Gastroesophageal sphincter (tissue), 4 donors: ENCODE measurements around the gene GNAO1. TPM values are rescaled to one million over a fixed set of nuclear protein-coding genes. Genes with fewer than 3 reads are reported as not detected.

Experiments
- ATAC-seq: fragments of 150-250 bp; one replicate; pipeline ENCODE4 v1.9.1; 2016; ENCODE audit warnings: mild to moderate bottlenecking, moderate library complexity
- H3K27ac ChIP-seq, 4 donors: fragments of 200-600 bp; sonication (generic) in 3 of 4; 1 replicate in 3 of 4; 2 replicates in 1 of 4; pipeline ENCODE4 v1.5.1; 2016 to 2019
- H3K27me3 ChIP-seq: fragments of 200-600 bp; sonication (generic); one replicate; pipeline ENCODE4 v1.5.1; 2019
- H3K36me3 ChIP-seq, 2 donors: fragments of 200-600 bp; sonication (generic); one replicate each; pipeline ENCODE4 v1.5.1; 2019; ENCODE audit warnings: control low read depth in 1 of 2
- H3K4me1 ChIP-seq, 3 donors: fragments of 200-600 bp; sonication (generic); 1 replicate in 2 of 3; 2 replicates in 1 of 3; pipeline ENCODE4 v1.5.1; 2016 to 2019; ENCODE audit warnings: control low read depth in 2 of 3
- H3K4me3 ChIP-seq, 2 donors: fragments of 200-600 bp; sonication (generic); one replicate each; pipeline ENCODE4 v1.5.1; 2019; ENCODE audit warnings: mild to moderate bottlenecking in 1 of 2, moderate library complexity in 1 of 2
- H3K9me3 ChIP-seq, 3 donors: fragments of 200-600 bp; sonication (generic); one replicate each; pipeline ENCODE4 v1.5.1; 2017 to 2019; ENCODE audit warnings: control low read depth in 2 of 3
- EP300 ChIP-seq: sonication (generic); formaldehyde crosslinking; IDR thresholded peaks from one replicate; pipeline ENCODE4 v1.6.1; 2017; ENCODE audit warnings: antibody characterized with exemption, mild to moderate bottlenecking
- POLR2A ChIP-seq, 2 donors: fragments of 450-650 bp; IDR thresholded peaks; one replicate each; pipeline ENCODE4 v1.6.1; 2017; ENCODE audit warnings: antibody characterized with exemption in 2 of 2, mild to moderate bottlenecking in 2 of 2, moderate library complexity in 1 of 2
- POLR2AphosphoS5 ChIP-seq: sonication (generic); formaldehyde crosslinking; IDR thresholded peaks from one replicate; pipeline ENCODE4 v1.6.1; 2017; ENCODE audit warnings: antibody characterized with exemption
- WGBS, 2 donors: methylation state at CpG; one replicate each; pipeline ENCODE4 v1.1.5; 2018; ENCODE audit warnings: low coverage in 1 of 2; 5-methylcytosine and 5-hydroxymethylcytosine counted together
- total RNA-seq, 4 donors: library from RNA; depleted of rRNA; stranded (reverse); fragments of >200 nt; gene quantifications; one replicate each; pipeline ENCODE4 v1.1.0, GENCODE V29; 2016
- TF ChIP-seq, protein P1 (sequence below), 4 experiments: fragments of 200-600 bp in 2 of 4; fragments of 450-650 bp in 2 of 4; sonication (generic) in 1 of 4; IDR thresholded peaks; one replicate each; pipeline ENCODE4 v1.5.1; 2017 to 2019; ENCODE audit warnings: antibody characterized with exemption in 4 of 4, mild to moderate bottlenecking in 2 of 4, moderate library complexity in 2 of 4

Gene GNAO1
- total RNA-seq, 4 donors from 2014 or later: 3.4 to 21.0 (median 11.0) TPM

DNA sequence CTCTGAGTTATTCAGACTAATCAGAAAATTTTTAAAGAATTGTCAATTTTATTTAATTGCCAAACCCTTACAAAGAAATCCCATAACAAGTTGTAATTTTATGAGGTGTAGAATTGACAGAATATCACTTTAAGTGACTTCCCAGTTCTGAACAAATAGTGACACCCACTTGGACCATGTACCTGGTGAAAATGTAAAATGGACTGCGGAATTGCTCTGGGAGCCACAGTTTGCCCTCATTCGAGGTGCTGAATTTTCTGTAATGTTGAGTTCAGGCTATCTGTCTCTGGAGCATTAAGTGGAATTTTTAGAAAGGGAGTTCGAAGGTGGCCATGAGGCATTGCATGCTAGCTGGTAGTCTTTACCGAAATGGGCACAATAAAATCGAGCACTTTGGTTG, 5.1 kb downstream of the GNAO1 start:
- Histone ChIP-seq H3K36me3 (no peaks in the 10 kb centered on the region), H3K4me3 (no peak overlapping the region), H3K27me3 (peaks cover 21% of the 10 kb centered on the region), H3K4me1 (peaks cover 0 to 44% (median 28%) of the 10 kb centered on the region in 3 donors), H3K9me3 (no peaks in the 10 kb centered on the region), H3K27ac (no peak overlapping the region)
- no peak for ATAC-seq
- WGBS, 2 donors: 78 to 86% methylated on average over 5 of the region's 5 CpGs
- TF ChIP-seq POLR2AphosphoS5 (no peak), POLR2A (IDR thresholded peaks at IDR 0.05) (no peak), EP300 (no peak)
- TF ChIP-seq, protein P1, sequence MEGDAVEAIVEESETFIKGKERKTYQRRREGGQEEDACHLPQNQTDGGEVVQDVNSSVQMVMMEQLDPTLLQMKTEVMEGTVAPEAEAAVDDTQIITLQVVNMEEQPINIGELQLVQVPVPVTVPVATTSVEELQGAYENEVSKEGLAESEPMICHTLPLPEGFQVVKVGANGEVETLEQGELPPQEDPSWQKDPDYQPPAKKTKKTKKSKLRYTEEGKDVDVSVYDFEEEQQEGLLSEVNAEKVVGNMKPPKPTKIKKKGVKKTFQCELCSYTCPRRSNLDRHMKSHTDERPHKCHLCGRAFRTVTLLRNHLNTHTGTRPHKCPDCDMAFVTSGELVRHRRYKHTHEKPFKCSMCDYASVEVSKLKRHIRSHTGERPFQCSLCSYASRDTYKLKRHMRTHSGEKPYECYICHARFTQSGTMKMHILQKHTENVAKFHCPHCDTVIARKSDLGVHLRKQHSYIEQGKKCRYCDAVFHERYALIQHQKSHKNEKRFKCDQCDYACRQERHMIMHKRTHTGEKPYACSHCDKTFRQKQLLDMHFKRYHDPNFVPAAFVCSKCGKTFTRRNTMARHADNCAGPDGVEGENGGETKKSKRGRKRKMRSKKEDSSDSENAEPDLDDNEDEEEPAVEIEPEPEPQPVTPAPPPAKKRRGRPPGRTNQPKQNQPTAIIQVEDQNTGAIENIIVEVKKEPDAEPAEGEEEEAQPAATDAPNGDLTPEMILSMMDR (IDR thresholded peaks at IDR 0.05): no peak

DNA sequence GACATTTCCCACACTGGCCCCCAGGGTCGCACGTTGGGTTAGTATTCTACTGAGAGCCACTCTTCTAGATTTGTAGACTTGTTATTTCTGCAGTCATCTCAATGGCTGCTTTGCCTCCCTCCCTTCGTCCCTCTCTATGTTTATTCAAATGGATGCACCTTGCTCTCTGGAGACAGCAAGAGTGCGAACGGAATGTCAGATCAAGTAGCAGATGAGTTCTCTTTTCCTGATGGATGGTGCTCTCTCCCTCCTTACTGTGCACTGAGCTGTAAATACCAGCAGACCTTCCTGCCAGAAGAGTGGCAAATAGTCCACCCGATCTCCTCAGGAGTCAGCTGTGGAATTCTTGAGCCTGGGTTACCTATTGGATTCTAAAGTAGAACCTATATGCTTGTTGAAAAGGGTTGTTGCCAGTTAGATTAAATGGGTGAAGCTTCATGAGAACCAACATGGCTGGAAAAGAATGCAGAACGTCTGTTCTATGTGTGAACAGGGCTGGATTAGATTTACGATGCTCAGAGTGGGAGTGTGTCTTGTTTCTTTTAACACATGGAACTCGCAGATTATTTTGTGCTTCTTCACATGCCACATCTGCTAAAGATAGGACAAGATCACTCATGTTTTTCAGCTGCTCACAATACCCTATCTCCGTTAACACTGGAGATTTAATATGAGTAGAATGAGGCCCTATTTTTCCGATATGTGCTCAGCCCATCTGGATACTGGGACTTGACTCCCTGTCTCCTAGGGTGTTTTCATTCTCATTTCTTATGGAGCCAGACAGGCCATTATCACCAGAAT, 6.1 kb downstream of the GNAO1 start:
- 53 to 73% methylated on average over 8 to 10 of the region's 11 CpGs for whole genome bisulfite sequencing, 2 donors
- no peak for ATAC-seq
- peaks cover 0 to 34% (median 18%) of the 10 kb centered on the region in 3 donors for H3K4me1 ChIP-seq
- H3K9me3 ChIP-seq: no peaks in the 10 kb centered on the region
- peaks cover 14% of the 10 kb centered on the region for H3K27me3 ChIP-seq
- H3K4me3 ChIP-seq: no peak overlapping the region
- H3K27ac ChIP-seq: no peak overlapping the region
- H3K36me3 ChIP-seq: no peaks in the 10 kb centered on the region
- TF ChIP-seq, protein P1 (IDR thresholded peaks at IDR 0.05): no peak
- TF ChIP-seq POLR2A (IDR thresholded peaks at IDR 0.05) (no peak), POLR2AphosphoS5 (no peak), EP300 (no peak)

DNA sequence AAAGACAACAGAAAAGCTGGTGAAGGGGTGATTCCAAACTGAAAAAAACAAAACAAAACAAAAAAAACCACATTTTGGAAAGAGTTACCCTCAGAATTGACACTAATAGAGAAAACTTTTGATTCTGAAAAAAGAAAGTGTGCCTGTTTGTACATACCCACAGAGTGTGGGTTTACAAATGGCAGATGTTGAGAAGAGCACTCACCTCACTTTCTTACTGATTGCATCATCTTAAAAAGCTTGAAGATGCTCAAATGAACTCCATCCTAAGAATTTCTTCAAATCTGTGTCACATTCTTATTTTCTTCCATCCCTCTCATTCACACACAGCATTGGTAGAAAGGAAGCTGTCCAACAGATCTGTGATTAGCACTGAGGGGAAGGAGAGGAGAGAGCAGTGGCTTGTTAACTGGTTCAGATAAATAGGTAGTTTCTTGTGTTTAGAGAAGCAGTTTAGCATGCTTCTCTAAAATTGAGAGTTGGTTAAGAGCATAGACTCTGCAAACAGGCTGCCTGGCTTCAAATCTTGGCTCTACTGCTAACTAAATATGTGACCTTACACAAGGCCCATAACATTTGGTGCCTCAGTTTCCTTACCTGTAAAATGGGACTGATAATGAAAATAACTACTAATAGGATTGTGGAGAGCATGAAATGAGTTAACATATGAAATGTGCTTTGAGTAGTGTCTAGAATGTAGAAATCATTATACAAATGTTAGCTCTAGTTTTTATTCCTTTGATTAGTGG, 6.9 kb downstream of the GNAO1 start:
- peaks cover 0 to 26% (median 13%) of the 10 kb centered on the region in 3 donors for H3K4me1 ChIP-seq
- no peak for ATAC-seq

DNA sequence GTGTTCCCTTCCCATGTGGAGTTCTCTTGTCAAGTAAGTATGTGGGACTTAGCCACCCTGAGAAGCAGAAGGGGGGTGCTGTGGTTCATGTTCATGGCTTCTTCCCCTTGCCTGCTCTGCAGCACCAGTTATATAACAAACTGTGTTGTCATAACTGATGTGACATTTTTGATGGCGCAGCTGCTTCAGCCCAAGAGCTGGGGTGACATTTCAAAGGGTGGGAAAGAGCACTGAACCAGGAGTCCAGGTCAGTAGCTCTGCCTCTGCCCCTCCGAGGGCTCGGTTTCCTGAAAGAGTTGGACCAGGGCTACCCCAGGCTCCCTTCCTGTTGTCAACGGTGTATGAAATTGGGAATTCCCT, 7.4 kb downstream of the GNAO1 start:
- Histone ChIP-seq H3K27me3 (peaks cover under 1% of the 10 kb centered on the region), H3K4me1 (peaks cover 0 to 21% (median 8%) of the 10 kb centered on the region in 3 donors), H3K36me3 (no peaks in the 10 kb centered on the region), H3K27ac (no peak overlapping the region), H3K9me3 (no peaks in the 10 kb centered on the region), H3K4me3 (no peak overlapping the region)
- no peak for ATAC-seq
- TF ChIP-seq POLR2AphosphoS5: no peak
- no peak for TF ChIP-seq POLR2A (IDR thresholded peaks at IDR 0.05)
- TF ChIP-seq, protein P1 (IDR thresholded peaks at IDR 0.05): no peak
- TF ChIP-seq EP300: no peak
- WGBS, 2 donors: 60 to 78% methylated on average over 1 to 4 of the region's 4 CpGs

More for the DNA sequence above, 6.9 kb downstream of the GNAO1 start:
- Histone ChIP-seq H3K9me3 (no peaks in the 10 kb centered on the region), H3K4me3 (no peak overlapping the region), H3K27me3 (peaks cover 6% of the 10 kb centered on the region), H3K27ac (no peak overlapping the region), H3K36me3 (no peaks in the 10 kb centered on the region)
- no peak for TF ChIP-seq POLR2AphosphoS5
- no peak for TF ChIP-seq EP300
- TF ChIP-seq, protein P1 (IDR thresholded peaks at IDR 0.05): no peak
- TF ChIP-seq POLR2A (IDR thresholded peaks at IDR 0.05): no peak
